ENCODE measurements around the gene SMARCAL1.

Gene SMARCAL1

GRCh38 chr2:216412022-216412999, at the start of gene SMARCAL1:
Gene SMARCAL1, plus strand, starts transcription at chr2:216412484. Its CDS starts 2,221 bp downstream, at chr2:216414705.
- Histone ChIP-seq H3K36me3 (ENCODE audit: control insufficient read depth in 2 of 2, insufficient read depth in 1 of 2, low read length in 2 of 2) (peaks cover 0 to 30% of the 10 kb centered on the region in 2 experiments; a peak in 1 of 3 replicates), H3K9me3 (ENCODE audit: control insufficient read depth, insufficient read depth, low read depth, low read length) (no peaks in the 10 kb centered on the region), H3K4me3 (ENCODE audit: low read depth, low read length) (peak within 1 kb of the TSS; percentile 88), H3K4me1 (ENCODE audit: control insufficient read depth, insufficient read depth, low read length) (no peaks in the 10 kb centered on the region), H3K27ac (ENCODE audit: extremely low read depth, low read depth, low read length) (peak within 1 kb of the TSS; percentile 90)
- CTCF ChIA-PET: interaction anchor here (1.3 kb wide), 1 partner anchor 9 kb away, joined by 4 read pairs; no protein-coding TSS in a partner anchor
- POLR2A ChIA-PET: interaction anchor here (0.7 to 1.5 kb wide), 4 partner anchors 81 to 637 kb away, joined by 3 to 9 read pairs (median 3); partner anchors contain the start of gene RPL37A
- TF ChIP-seq ZXDB (tag by site-specific recombination; IDR thresholded peaks at IDR 0.05) (peak; percentile 81), EGR2 (tag by site-specific recombination; IDR thresholded peaks at IDR 0.05; ENCODE audit: low read depth) (peak; percentile 48), ZNF184 (tag by site-specific recombination; IDR thresholded peaks at IDR 0.05) (no peak), YY1 (tag by site-specific recombination; IDR thresholded peaks at IDR 0.05) (peak; percentile 9; the same call in 1 of the 2 replicates), ZNF677 (tag by site-specific recombination; IDR thresholded peaks at IDR 0.05) (no peak), ZSCAN30 (tag by site-specific recombination; IDR thresholded peaks at IDR 0.05) (peak; percentile 11; the same call in 1 of the 2 replicates), HIC1 (tag by site-specific recombination; IDR thresholded peaks at IDR 0.05) (peak; percentile 84), ZBTB17 (tag by site-specific recombination; IDR thresholded peaks at IDR 0.05) (peak; percentile 97), ZNF580 (tag by site-specific recombination; IDR thresholded peaks at IDR 0.05) (peak; percentile 57; the same call in 1 of the 2 replicates), ZNF529 (tag by site-specific recombination; IDR thresholded peaks at IDR 0.05; ENCODE audit: insufficient replicate concordance) (no peak), ZFP69B (tag by site-specific recombination; IDR thresholded peaks at IDR 0.05) (0 out of 2 replicates have a peak, but pooled peaks have one; percentile 26), SP2 (tag by site-specific recombination; IDR thresholded peaks at IDR 0.05) (peak; percentile 59), ZNF48 (tag by site-specific recombination; IDR thresholded peaks at IDR 0.05) (no peak), KLF16 (tag by site-specific recombination; IDR thresholded peaks at IDR 0.05) (0 out of 2 replicates have a peak, but pooled peaks have one; percentile 40), KLF9 (tag by site-specific recombination; IDR thresholded peaks at IDR 0.05; ENCODE audit: low read depth) (peak; percentile 97), PRDM6 (tag by site-specific recombination; IDR thresholded peaks at IDR 0.05) (no peak), ZNF16 (tag by site-specific recombination; IDR thresholded peaks at IDR 0.05; ENCODE audit: low read depth) (no peak), ZBTB10 (tag by site-specific recombination; IDR thresholded peaks at IDR 0.05) (peak; percentile 91), ZBTB11 (tag by site-specific recombination; conservative IDR thresholded peaks at IDR 0.05; ENCODE audit: low read depth) (0 out of 2 replicates have a peak, but pooled peaks have one; percentile 12), SP3 (tag by site-specific recombination; IDR thresholded peaks at IDR 0.05) (peak; percentile 91), PRDM10 (tag by site-specific recombination; IDR thresholded peaks at IDR 0.05) (peak; percentile 99)

Data from HEK293 (cell line).